CD4-positive, alpha-beta memory T cell (primary cell): ENCODE results near the gene SERPINB10. TPM values are rescaled to one million over a fixed set of nuclear protein-coding genes. Genes with fewer than 3 reads are reported as not detected.

Experiments used
- CTCF ChIA-PET: fragments of 350-600 bp; sonication (Branson Sonifier 250); formaldehyde crosslinking; loops from one replicate; lab custom pipeline; 2021; ENCODE audit warnings: inconsistent platforms; ENCODE audit not compliant: partially characterized antibody; lab: Charles Lee
- POLR2A ChIA-PET: fragments of 350-600 bp; sonication (Branson Sonifier 250); formaldehyde crosslinking; loops from one replicate; lab custom pipeline; 2021; ENCODE audit not compliant: partially characterized antibody; lab: Charles Lee
- DNase-seq, 5 donors: peaks; one replicate each; pipeline versions ENCODE4 v3.0.0 to v3.0.0-alpha.2; 2020 to 2022; ENCODE audit warnings: mixed read lengths in 1 of 5
- H3K27ac ChIP-seq: one replicate; pipeline ENCODE4 v1.7.0; 2013; ENCODE audit warnings: low read depth, low read length
- H3K27me3 ChIP-seq: 2 replicates; pipeline ENCODE4 v1.7.0; 2013; ENCODE audit warnings: mild to moderate bottlenecking, low read length, moderate library complexity; ENCODE audit not compliant: insufficient read depth
- H3K36me3 ChIP-seq: 2 replicates; pipeline ENCODE4 v1.7.0; 2013; ENCODE audit warnings: mild to moderate bottlenecking, low read length, moderate library complexity; ENCODE audit not compliant: insufficient read depth
- H3K4me1 ChIP-seq: 2 replicates; pipeline ENCODE4 v1.7.0; 2013; ENCODE audit warnings: mild to moderate bottlenecking, low read length, moderate library complexity; ENCODE audit not compliant: insufficient read depth
- H3K4me3 ChIP-seq, 2 donors: one replicate each; pipeline ENCODE4 v1.7.0; 2013; ENCODE audit warnings: low read length in 2 of 2, mild to moderate bottlenecking in 1 of 2
- H3K9me3 ChIP-seq, 2 donors: one replicate each; pipeline ENCODE4 v1.7.0; 2013; ENCODE audit warnings: low read length in 2 of 2, control low read depth in 1 of 2; ENCODE audit not compliant: control insufficient read depth in 1 of 2
- H3K27ac Mint-ChIP-seq, 7 donors: one replicate each; pipeline ENCODE4 v1.8.0; 2020 to 2021; ENCODE audit warnings: mixed read lengths in 7 of 7, mild to moderate bottlenecking in 6 of 7, inconsistent platforms in 3 of 7, moderate library complexity in 3 of 7
- H3K27me3 Mint-ChIP-seq, 2 donors: one replicate each; pipeline ENCODE4 v1.8.0; 2020 to 2021; ENCODE audit warnings: mixed read lengths in 2 of 2
- H3K36me3 Mint-ChIP-seq, 2 donors: one replicate each; pipeline ENCODE4 v1.8.0; 2020 to 2021; ENCODE audit warnings: mixed read lengths in 2 of 2, inconsistent platforms in 1 of 2, mild to moderate bottlenecking in 1 of 2
- H3K4me1 Mint-ChIP-seq, 4 donors: one replicate each; pipeline ENCODE4 v1.8.0; 2020 to 2021; ENCODE audit warnings: mixed read lengths in 4 of 4, mild to moderate bottlenecking in 1 of 4
- H3K4me3 Mint-ChIP-seq, 8 donors: one replicate each; pipeline ENCODE4 v1.8.0; 2020 to 2021; ENCODE audit warnings: mixed read lengths in 8 of 8, mild to moderate bottlenecking in 7 of 8, moderate library complexity in 6 of 8, inconsistent platforms in 3 of 8
- H3K9me3 Mint-ChIP-seq, 8 donors: one replicate each; pipeline ENCODE4 v1.8.0; 2020 to 2021; ENCODE audit warnings: mixed read lengths in 8 of 8, mild to moderate bottlenecking in 5 of 8, inconsistent platforms in 3 of 8, moderate library complexity in 1 of 8
- intact Hi-C: fragments of 100-400 bp; cut with micrococcal nuclease; formaldehyde crosslinking; loops from one replicate; pipeline ENCODE4 v1.15.1; 2023
- polyA plus RNA-seq, 2 donors: library from polyadenylated mRNA; unstranded; fragments of 300-500 nt; fragmentation: Illumina TruSeq; gene quantifications; one replicate each; pipeline ENCODE4 v1.2.3, GENCODE V29; 2021
- total RNA-seq, 2 experiments: library from RNA; stranded (reverse); gene quantifications; one replicate each; pipeline ENCODE4 v1.2.3, GENCODE V29; 2021

The SERPINB10 gene
- total and polyA plus RNA-seq, 4 experiments from 2014 or later, result not detected

DNA sequence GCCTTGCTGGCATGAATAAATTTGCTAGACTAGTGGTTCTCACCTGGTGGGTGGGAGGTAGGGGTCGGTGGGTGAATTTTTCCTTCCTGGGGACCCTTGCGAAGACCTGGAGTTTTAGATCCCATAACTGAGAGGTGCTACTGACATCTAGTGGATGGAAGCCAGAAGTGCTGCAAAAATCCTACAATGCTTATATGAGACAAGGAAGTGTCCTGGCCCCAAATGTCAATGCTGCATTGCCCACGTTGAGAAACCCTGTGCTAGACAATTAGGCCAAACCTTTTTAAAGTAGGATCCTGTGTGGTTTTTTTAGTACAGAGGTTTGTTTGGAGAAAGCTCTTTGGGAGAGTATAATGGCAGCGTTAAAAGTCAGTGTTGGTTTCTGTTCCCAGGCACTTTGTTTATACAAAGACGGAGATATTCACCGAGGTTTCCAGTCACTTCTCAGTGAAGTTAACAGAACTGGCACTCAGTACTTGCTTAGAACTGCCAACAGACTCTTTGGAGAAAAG is 71.7 kb downstream of the SERPINB10 start:
- CTCF ChIA-PET, result interaction anchor here (0.7 to 2.6 kb wide), 10 partner anchors 11 to 463 kb away, joined by 3 to 12 read pairs (median 4); no protein-coding TSS in a partner anchor
- Histone ChIP-seq H3K27ac (no peak overlapping the region), H3K9me3 (no peaks in the 10 kb centered on the region)

DNA sequence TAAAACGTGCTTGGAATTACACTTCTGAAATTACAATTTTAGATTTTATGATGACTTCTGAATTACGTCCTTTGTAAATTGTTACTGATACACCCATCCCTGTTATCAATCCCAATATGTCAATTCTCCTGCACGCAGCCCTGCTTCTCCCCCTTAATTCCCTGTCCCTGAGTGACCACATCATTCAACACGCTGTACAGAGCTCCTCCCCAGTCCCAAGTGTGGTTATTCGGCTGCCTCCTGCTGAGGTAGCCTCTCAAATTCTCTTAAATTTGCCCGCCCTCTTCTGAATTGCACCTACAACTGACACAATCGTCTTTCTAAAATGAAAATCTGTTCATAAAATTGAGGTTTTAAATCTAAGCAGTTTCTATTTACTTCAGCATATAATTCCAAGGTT is 72.3 kb downstream of the SERPINB10 start:
- no peaks in the 10 kb centered on the region for H3K9me3 ChIP-seq
- H3K27ac ChIP-seq, result no peak overlapping the region
- Mint-ChIP-seq H3K36me3 (peaks cover 31 to 47% of the 10 kb centered on the region in 2 donors), H3K4me3 (peak overlapping the region in 2 of 8 donors; percentile 34 to 63), H3K4me1 (peaks cover 12 to 18% (median 12%) of the 10 kb centered on the region in 4 donors), H3K9me3 (no peaks in the 10 kb centered on the region), H3K27ac (peak overlapping the region in 2 of 7 donors; percentile 43 to 71), H3K27me3 (no peaks in the 10 kb centered on the region)
- H3K4me1 ChIP-seq, result peaks cover 5% of the 10 kb centered on the region
- no peak overlapping the region for H3K4me3 ChIP-seq
- intact Hi-C loops, result no loop called here
- peaks cover 27% of the 10 kb centered on the region for H3K36me3 ChIP-seq
- no peak for DNase-seq
- POLR2A ChIA-PET, result no interaction called here
- CTCF ChIA-PET, result interaction anchor here (0.7 to 2.6 kb wide), 10 partner anchors 11 to 464 kb away, joined by 3 to 12 read pairs (median 4); no protein-coding TSS in a partner anchor
- H3K27me3 ChIP-seq, result no peaks in the 10 kb centered on the region

More for the DNA sequence above, 71.7 kb downstream of the SERPINB10 start:
- no peaks in the 10 kb centered on the region for H3K27me3 ChIP-seq
- H3K36me3 ChIP-seq, result peaks cover 27% of the 10 kb centered on the region
- POLR2A ChIA-PET, result no interaction called here
- peaks cover 13 to 23% (median 15%) of the 10 kb centered on the region in 4 donors for H3K4me1 Mint-ChIP-seq
- DNase-seq, result peak; percentile 38 to 49 (median 41)
- H3K4me3 ChIP-seq, result no peak overlapping the region
- peak overlapping the region in 3 of 8 donors; percentile 9 to 69 (median 15) for H3K4me3 Mint-ChIP-seq
- intact Hi-C loops, result loop anchor here (1.0 kb wide), 5 partner anchors 9 to 461 kb away; partner anchors contain the start of genes HMSD and SERPINB8
- peaks cover 5% of the 10 kb centered on the region for H3K4me1 ChIP-seq
- peak overlapping the region in 3 of 7 donors; percentile 50 to 71 (median 70) for H3K27ac Mint-ChIP-seq
- H3K9me3 Mint-ChIP-seq, result no peaks in the 10 kb centered on the region
- peaks cover 28 to 43% of the 10 kb centered on the region in 2 donors for H3K36me3 Mint-ChIP-seq
- no peaks in the 10 kb centered on the region for H3K27me3 Mint-ChIP-seq

DNA sequence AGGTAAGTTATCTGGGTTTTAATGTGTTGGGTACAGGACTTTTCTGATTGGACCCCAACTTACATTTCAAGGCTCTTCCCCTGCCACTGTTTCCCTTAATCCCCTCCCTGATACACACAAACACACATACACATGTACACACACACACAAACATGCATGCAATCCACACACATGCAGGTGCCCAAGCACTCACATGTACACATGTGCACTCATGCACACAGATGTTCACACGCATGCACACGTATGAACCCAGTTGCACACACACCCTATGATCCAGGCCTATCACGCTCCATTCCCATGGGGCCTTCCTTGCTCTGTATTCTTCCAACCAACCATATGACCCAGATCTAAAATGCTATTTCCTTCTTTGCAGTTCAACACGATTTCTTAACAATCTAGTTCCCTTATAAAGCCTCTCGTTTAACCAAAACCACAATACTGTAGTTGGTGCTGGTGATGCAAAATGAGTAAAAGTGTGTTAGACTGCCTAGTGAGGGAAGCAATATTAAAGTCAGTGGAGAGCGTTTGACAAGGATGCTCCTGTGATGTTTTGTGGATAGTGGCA is 73.2 kb downstream of the SERPINB10 start:
- ChIA-PET POLR2A (no interaction called here), CTCF (interaction anchor here (1.3 to 2.6 kb wide), 3 partner anchors 13 to 19 kb away, joined by 3 to 12 read pairs (median 12); no protein-coding TSS in a partner anchor)
- Histone ChIP-seq H3K27me3 (no peaks in the 10 kb centered on the region), H3K4me1 (peaks cover 5% of the 10 kb centered on the region), H3K36me3 (peaks cover 33% of the 10 kb centered on the region), H3K9me3 (no peaks in the 10 kb centered on the region), H3K4me3 (no peak overlapping the region), H3K27ac (no peak overlapping the region)
- DNase-seq, result no peak
- intact Hi-C loops, result no loop called here
- Mint-ChIP-seq H3K27me3 (no peaks in the 10 kb centered on the region), H3K4me1 (peaks cover 9 to 15% (median 11%) of the 10 kb centered on the region in 4 donors), H3K4me3 (no peak overlapping the region), H3K27ac (peak overlapping the region in 1 of 7 donors; percentile 49), H3K9me3 (no peaks in the 10 kb centered on the region), H3K36me3 (peaks cover 35 to 57% of the 10 kb centered on the region in 2 donors)

DNA sequence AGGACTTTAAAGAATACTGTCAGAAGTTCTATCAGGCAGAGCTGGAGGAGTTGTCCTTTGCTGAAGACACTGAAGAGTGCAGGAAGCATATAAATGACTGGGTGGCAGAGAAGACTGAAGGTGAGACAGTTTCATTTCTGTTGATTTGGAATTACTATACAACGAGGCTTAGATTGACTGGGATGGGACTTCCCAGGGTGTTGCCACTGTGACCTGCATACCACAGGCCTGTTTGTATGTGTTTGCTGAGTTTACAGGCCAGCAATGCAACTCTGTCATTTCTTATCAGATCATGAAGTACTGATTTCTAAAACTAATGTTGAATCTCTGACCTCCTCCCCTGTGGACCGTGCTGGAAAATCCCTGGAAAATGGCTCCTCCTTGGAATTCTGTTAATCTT is 74.0 kb downstream of the SERPINB10 start:
- no peak for DNase-seq
- Histone ChIP-seq H3K4me3 (no peak overlapping the region), H3K9me3 (no peaks in the 10 kb centered on the region), H3K27me3 (no peaks in the 10 kb centered on the region), H3K36me3 (peaks cover 37% of the 10 kb centered on the region), H3K27ac (no peak overlapping the region), H3K4me1 (peaks cover 5% of the 10 kb centered on the region)
- no peak overlapping the region for H3K4me3 Mint-ChIP-seq
- ChIA-PET CTCF (interaction anchor here (2.6 kb wide), 1 partner anchor 12 kb away, joined by 12 read pairs; no protein-coding TSS in a partner anchor), POLR2A (no interaction called here)
- intact Hi-C loops, result no loop called here
- peaks cover 41 to 64% of the 10 kb centered on the region in 2 donors for H3K36me3 Mint-ChIP-seq
- no peaks in the 10 kb centered on the region for H3K9me3 Mint-ChIP-seq
- H3K27ac Mint-ChIP-seq, result no peak overlapping the region
- H3K27me3 Mint-ChIP-seq, result no peaks in the 10 kb centered on the region
- H3K4me1 Mint-ChIP-seq, result peaks cover 9 to 15% (median 11%) of the 10 kb centered on the region in 4 donors

DNA sequence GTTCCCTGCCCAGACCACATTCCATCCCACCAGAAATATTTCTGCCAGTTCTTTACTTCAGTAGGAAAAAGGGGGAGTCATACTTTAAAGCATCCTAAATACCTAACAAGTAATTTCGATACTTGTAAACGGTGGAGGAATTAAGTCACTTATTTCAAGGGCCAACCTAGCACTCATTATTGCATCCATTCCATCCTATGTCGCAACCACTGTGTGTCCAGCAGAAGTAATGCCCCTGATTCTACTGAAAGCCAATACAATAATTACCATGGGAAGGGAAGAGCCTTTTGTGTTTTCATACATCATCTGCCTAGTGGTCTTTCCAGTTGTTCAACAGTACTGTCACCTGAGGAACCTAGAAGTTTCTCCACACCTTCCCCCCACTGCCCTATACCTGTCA is 74.6 kb downstream of the SERPINB10 start:
- H3K4me3 ChIP-seq, result no peak overlapping the region
- peaks cover 37% of the 10 kb centered on the region for H3K36me3 ChIP-seq
- H3K4me1 ChIP-seq, result peaks cover 5% of the 10 kb centered on the region
- no peaks in the 10 kb centered on the region for H3K27me3 ChIP-seq
- intact Hi-C loops, result no loop called here
- Mint-ChIP-seq H3K36me3 (peaks cover 47 to 70% of the 10 kb centered on the region in 2 donors), H3K27ac (no peak overlapping the region), H3K4me3 (no peak overlapping the region), H3K9me3 (no peaks in the 10 kb centered on the region), H3K4me1 (peaks cover 9 to 15% (median 11%) of the 10 kb centered on the region in 4 donors), H3K27me3 (no peaks in the 10 kb centered on the region)
- no peak overlapping the region for H3K27ac ChIP-seq
- no peaks in the 10 kb centered on the region for H3K9me3 ChIP-seq
- ChIA-PET CTCF (interaction anchor here (1.3 to 3.5 kb wide), 2 partner anchors 12 to 19 kb away, joined by 4 to 24 read pairs; no protein-coding TSS in a partner anchor), POLR2A (no interaction called here)
- DNase-seq, result no peak

Other genes with a start within 250 kb of the SERPINB10 start
- not detected for gene SERPINB3, start 246.1 kb upstream of the SERPINB10 start, total RNA-seq
- not detected for gene SERPINB3, start 246.1 kb upstream of the SERPINB10 start, polyA plus RNA-seq
- not detected for gene SERPINB11, start 205.0 kb upstream of the SERPINB10 start, total RNA-seq
- not detected for gene SERPINB11, start 205.0 kb upstream of the SERPINB10 start, polyA plus RNA-seq
- not detected for gene SERPINB7, start 132.5 kb upstream of the SERPINB10 start, total RNA-seq
- gene SERPINB7, start 132.5 kb upstream of the SERPINB10 start, polyA plus RNA-seq, result not detected
- 1 to 10 TPM; 1.2 to 1.7 TPM for gene SERPINB2, start 20.3 kb upstream of the SERPINB10 start, total RNA-seq
- not detected for gene SERPINB2, start 20.3 kb upstream of the SERPINB10 start, polyA plus RNA-seq
- gene HMSD, start 41.3 kb downstream of the SERPINB10 start, total RNA-seq, result 1 to 10 TPM; 1.8 to 2.2 TPM
- not detected for gene HMSD, start 41.3 kb downstream of the SERPINB10 start, polyA plus RNA-seq
- gene SERPINB8, start 62.1 kb downstream of the SERPINB10 start, total RNA-seq, result 10 to 100 TPM; 13.8 to 16.3 TPM
- 10 to 100 TPM; 14.2 to 16.3 TPM for gene SERPINB8, start 62.1 kb downstream of the SERPINB10 start, polyA plus RNA-seq
- gene LINC00305, start 241.1 kb downstream of the SERPINB10 start, total RNA-seq, result not detected
- gene LINC00305, start 241.1 kb downstream of the SERPINB10 start, polyA plus RNA-seq, result not detected